WTC11 (cell line): ENCODE measurements around the gene RNF11. TPM values are rescaled to one million over a fixed set of nuclear protein-coding genes. Genes with fewer than 3 reads are reported as not detected.

Experiments
- ATAC-seq: fragments of 200-7000 bp; cut with Tn5 transposase; 2 replicates; pipeline ENCODE4 v1.10.0; 2021; ENCODE audit warnings: mild to moderate bottlenecking, moderate library complexity
- CTCF ChIA-PET: fragments of 300-600 bp; sonication (Branson Sonifier 250); formaldehyde crosslinking; loops from one replicate; lab custom pipeline; 2021; ENCODE audit warnings: antibody characterized with exemption; lab: Charles Lee
- POLR2A ChIA-PET: fragments of 350-600 bp; sonication (Branson Sonifier 250); formaldehyde crosslinking; loops from one replicate; lab custom pipeline; 2021; ENCODE audit warnings: antibody characterized with exemption; lab: Charles Lee
- DNase-seq: peaks from one replicate; pipeline ENCODE4 v3.0.0; 2021; ENCODE audit warnings: low spot score
- H3K27ac Mint-ChIP-seq: 2 replicates; pipeline ENCODE4 v1.8.0; 2021; ENCODE audit warnings: mixed read lengths
- H3K27me3 Mint-ChIP-seq: 2 replicates; pipeline ENCODE4 v1.8.0; 2021; ENCODE audit warnings: low read depth, mild to moderate bottlenecking, moderate library complexity, mixed read lengths
- H3K36me3 Mint-ChIP-seq: 2 replicates; pipeline ENCODE4 v1.8.0; 2021; ENCODE audit warnings: mixed read lengths
- H3K4me1 Mint-ChIP-seq: 2 replicates; pipeline ENCODE4 v1.8.0; 2022; ENCODE audit warnings: mixed read lengths
- H3K4me3 Mint-ChIP-seq: 2 replicates; pipeline ENCODE4 v1.8.0; 2021; ENCODE audit warnings: mild to moderate bottlenecking, moderate library complexity, mixed read lengths
- H3K9me3 Mint-ChIP-seq: 2 replicates; pipeline ENCODE4 v1.8.0; 2021; ENCODE audit warnings: mixed read lengths
- ATF1 ChIP-seq: sonication (generic); formaldehyde crosslinking; IDR thresholded peaks from 2 replicates; pipeline ENCODE4 v1.8.1; 2023; ENCODE audit warnings: mild to moderate bottlenecking, moderate library complexity, missing genetic modification reagents
- CREM ChIP-seq: sonication (generic); formaldehyde crosslinking; IDR thresholded peaks from 2 replicates; pipeline ENCODE4 v1.8.1; 2022; ENCODE audit warnings: mild to moderate bottlenecking, missing genetic modification reagents, moderate library complexity
- FOXJ3 ChIP-seq: sonication (generic); formaldehyde crosslinking; IDR thresholded peaks from 2 replicates; pipeline ENCODE4 v1.9.0; 2021; ENCODE audit warnings: missing genetic modification reagents, mild to moderate bottlenecking, borderline replicate concordance
- FOXK1 ChIP-seq: sonication (generic); formaldehyde crosslinking; IDR thresholded peaks from 2 replicates; pipeline ENCODE4 v1.8.0; 2022; ENCODE audit warnings: mild to moderate bottlenecking, moderate library complexity, missing genetic modification reagents
- GTF2I ChIP-seq: fragments of 250-450 bp; sonication (Bioruptor Pico); conservative IDR thresholded peaks from 2 replicates; pipeline ENCODE4 v1.4.0; 2021; ENCODE audit warnings: mild to moderate bottlenecking
- MLX ChIP-seq: sonication (generic); formaldehyde crosslinking; IDR thresholded peaks from 2 replicates; pipeline ENCODE4 v1.8.1; 2023; ENCODE audit warnings: mild to moderate bottlenecking, missing genetic modification reagents, moderate library complexity
- MXD4 ChIP-seq: fragments of 250-450 bp; sonication (Bioruptor Pico); IDR thresholded peaks from 2 replicates; pipeline ENCODE4 v1.8.0; 2021; ENCODE audit warnings: mild to moderate bottlenecking, moderate library complexity, borderline replicate concordance
- MYBL2 ChIP-seq: sonication (generic); formaldehyde crosslinking; IDR thresholded peaks from 2 replicates; pipeline ENCODE4 v1.8.1; 2023; ENCODE audit warnings: mild to moderate bottlenecking, moderate library complexity, missing genetic modification reagents
- OVOL2 ChIP-seq: fragments of 250-450 bp; sonication (Bioruptor Pico); IDR thresholded peaks from 2 replicates; pipeline ENCODE4 v1.9.0; 2021; ENCODE audit warnings: mild to moderate bottlenecking, borderline replicate concordance
- SMAD3 ChIP-seq: sonication (generic); formaldehyde crosslinking; IDR thresholded peaks from 2 replicates; pipeline ENCODE4 v1.8.0; 2022; ENCODE audit warnings: missing genetic modification reagents, mild to moderate bottlenecking, borderline replicate concordance
- TCF7 ChIP-seq: sonication (generic); formaldehyde crosslinking; IDR thresholded peaks from 2 replicates; pipeline ENCODE4 v1.8.0; 2022; ENCODE audit warnings: mild to moderate bottlenecking, low read depth, missing genetic modification reagents, moderate library complexity
- USF1 ChIP-seq: sonication (generic); formaldehyde crosslinking; IDR thresholded peaks from 2 replicates; pipeline ENCODE4 v1.8.0; 2022; ENCODE audit warnings: mild to moderate bottlenecking, missing genetic modification reagents
- ZNF121 ChIP-seq: sonication (generic); formaldehyde crosslinking; IDR thresholded peaks from 2 replicates; pipeline ENCODE4 v1.8.0; 2023; ENCODE audit warnings: missing genetic modification reagents
- ZNF219 ChIP-seq: sonication (generic); formaldehyde crosslinking; IDR thresholded peaks from 2 replicates; pipeline ENCODE4 v1.8.0; 2023; ENCODE audit warnings: missing genetic modification reagents, mild to moderate bottlenecking, borderline replicate concordance
- ZNF232 ChIP-seq: sonication (generic); formaldehyde crosslinking; IDR thresholded peaks from 2 replicates; pipeline ENCODE4 v1.8.0; 2022; ENCODE audit warnings: mild to moderate bottlenecking, missing genetic modification reagents
- ZNF317 ChIP-seq: sonication (generic); formaldehyde crosslinking; IDR thresholded peaks from 2 replicates; pipeline ENCODE4 v1.8.1; 2023; ENCODE audit warnings: low read depth, mild to moderate bottlenecking, moderate library complexity, missing genetic modification reagents, borderline replicate concordance
- ZNF423 ChIP-seq: fragments of 250-450 bp; sonication (Bioruptor Pico); IDR thresholded peaks from 2 replicates; pipeline ENCODE4 v2.1.2; 2022; ENCODE audit warnings: mild to moderate bottlenecking, moderate library complexity
- ZNF425 ChIP-seq: fragments of 250-450 bp; sonication (Bioruptor Pico); conservative IDR thresholded peaks from 2 replicates; pipeline ENCODE4 v1.9.0; 2021; ENCODE audit warnings: mild to moderate bottlenecking
- total RNA-seq: library from RNA; stranded (reverse); gene quantifications from 3 replicates; pipeline ENCODE4 v1.2.3, GENCODE V29; 2021
- TF ChIP-seq, protein P1 (sequence below): sonication (generic); formaldehyde crosslinking; IDR thresholded peaks from 2 replicates; pipeline ENCODE4 v1.8.1; 2023; ENCODE audit warnings: mild to moderate bottlenecking, missing genetic modification reagents
- TF ChIP-seq, protein P2 (sequence below): sonication (generic); formaldehyde crosslinking; IDR thresholded peaks from 2 replicates; pipeline ENCODE4 v1.8.1; 2022; ENCODE audit warnings: mild to moderate bottlenecking, missing genetic modification reagents, moderate library complexity, borderline replicate concordance
- TF ChIP-seq, protein P3 (sequence below): sonication (generic); formaldehyde crosslinking; conservative IDR thresholded peaks from 2 replicates; pipeline ENCODE4 v1.8.1; 2022; ENCODE audit warnings: mild to moderate bottlenecking, missing genetic modification reagents

The RNF11 gene
- total RNA-seq, 1 experiment from 2014 or later = 46.1 TPM

- H3K9me3 Mint-ChIP-seq = no peaks in the 10 kb centered on the region
- no peak overlapping the region for H3K4me3 Mint-ChIP-seq
- H3K36me3 Mint-ChIP-seq = no peaks in the 10 kb centered on the region
- no peaks in the 10 kb centered on the region for H3K27me3 Mint-ChIP-seq
- no peak overlapping the region for H3K27ac Mint-ChIP-seq
- peaks cover 4% of the 10 kb centered on the region for H3K4me1 Mint-ChIP-seq
- DNase-seq (no peak), ATAC-seq (no peak)
- TF ChIP-seq ZNF425 = no peak
- TF ChIP-seq, protein P1, sequence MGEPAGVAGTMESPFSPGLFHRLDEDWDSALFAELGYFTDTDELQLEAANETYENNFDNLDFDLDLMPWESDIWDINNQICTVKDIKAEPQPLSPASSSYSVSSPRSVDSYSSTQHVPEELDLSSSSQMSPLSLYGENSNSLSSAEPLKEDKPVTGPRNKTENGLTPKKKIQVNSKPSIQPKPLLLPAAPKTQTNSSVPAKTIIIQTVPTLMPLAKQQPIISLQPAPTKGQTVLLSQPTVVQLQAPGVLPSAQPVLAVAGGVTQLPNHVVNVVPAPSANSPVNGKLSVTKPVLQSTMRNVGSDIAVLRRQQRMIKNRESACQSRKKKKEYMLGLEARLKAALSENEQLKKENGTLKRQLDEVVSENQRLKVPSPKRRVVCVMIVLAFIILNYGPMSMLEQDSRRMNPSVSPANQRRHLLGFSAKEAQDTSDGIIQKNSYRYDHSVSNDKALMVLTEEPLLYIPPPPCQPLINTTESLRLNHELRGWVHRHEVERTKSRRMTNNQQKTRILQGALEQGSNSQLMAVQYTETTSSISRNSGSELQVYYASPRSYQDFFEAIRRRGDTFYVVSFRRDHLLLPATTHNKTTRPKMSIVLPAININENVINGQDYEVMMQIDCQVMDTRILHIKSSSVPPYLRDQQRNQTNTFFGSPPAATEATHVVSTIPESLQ (CRISPR knock-in tag) = no peak
- no peak for TF ChIP-seq MLX (CRISPR knock-in tag)
- no peak for TF ChIP-seq TCF7 (CRISPR knock-in tag)
- TF ChIP-seq, protein P2, sequence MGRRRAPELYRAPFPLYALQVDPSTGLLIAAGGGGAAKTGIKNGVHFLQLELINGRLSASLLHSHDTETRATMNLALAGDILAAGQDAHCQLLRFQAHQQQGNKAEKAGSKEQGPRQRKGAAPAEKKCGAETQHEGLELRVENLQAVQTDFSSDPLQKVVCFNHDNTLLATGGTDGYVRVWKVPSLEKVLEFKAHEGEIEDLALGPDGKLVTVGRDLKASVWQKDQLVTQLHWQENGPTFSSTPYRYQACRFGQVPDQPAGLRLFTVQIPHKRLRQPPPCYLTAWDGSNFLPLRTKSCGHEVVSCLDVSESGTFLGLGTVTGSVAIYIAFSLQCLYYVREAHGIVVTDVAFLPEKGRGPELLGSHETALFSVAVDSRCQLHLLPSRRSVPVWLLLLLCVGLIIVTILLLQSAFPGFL (CRISPR knock-in tag) = no peak
- TF ChIP-seq OVOL2 = no peak
- CTCF ChIA-PET = interaction anchor here (1.1 kb wide), 1 partner anchor 13 kb away, joined by 6 read pairs; no protein-coding TSS in a partner anchor
- POLR2A ChIA-PET = no interaction called here
Measured at GRCh38 chr1:51283979-51284378, 47.9 kb downstream of the RNF11 start.

- Mint-ChIP-seq H3K4me3 (no peak overlapping the region), H3K27ac (no peak overlapping the region), H3K9me3 (no peaks in the 10 kb centered on the region), H3K27me3 (no peaks in the 10 kb centered on the region), H3K36me3 (no peaks in the 10 kb centered on the region), H3K4me1 (peaks cover 4% of the 10 kb centered on the region)
- no peak for ATAC-seq
- TF ChIP-seq SMAD3 (CRISPR knock-in tag) (no peak), ZNF232 (CRISPR knock-in tag) (no peak), ZNF423 (CRISPR knock-in tag) (no peak), FOXJ3 (CRISPR knock-in tag) (no peak), CREM (no peak), MXD4 (no peak), ZNF121 (CRISPR knock-in tag) (no peak)
- TF ChIP-seq, protein P3, sequence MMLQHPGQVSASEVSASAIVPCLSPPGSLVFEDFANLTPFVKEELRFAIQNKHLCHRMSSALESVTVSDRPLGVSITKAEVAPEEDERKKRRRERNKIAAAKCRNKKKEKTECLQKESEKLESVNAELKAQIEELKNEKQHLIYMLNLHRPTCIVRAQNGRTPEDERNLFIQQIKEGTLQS (CRISPR knock-in tag) = no peak
- DNase-seq = no peak
- POLR2A ChIA-PET = no interaction called here
- CTCF ChIA-PET = interaction anchor here (0.6 kb wide), 1 partner anchor 18 kb away, joined by 3 read pairs; no protein-coding TSS in a partner anchor
Measured at GRCh38 chr1:51284487-51284954, 48.4 kb downstream of the RNF11 start.

DNA sequence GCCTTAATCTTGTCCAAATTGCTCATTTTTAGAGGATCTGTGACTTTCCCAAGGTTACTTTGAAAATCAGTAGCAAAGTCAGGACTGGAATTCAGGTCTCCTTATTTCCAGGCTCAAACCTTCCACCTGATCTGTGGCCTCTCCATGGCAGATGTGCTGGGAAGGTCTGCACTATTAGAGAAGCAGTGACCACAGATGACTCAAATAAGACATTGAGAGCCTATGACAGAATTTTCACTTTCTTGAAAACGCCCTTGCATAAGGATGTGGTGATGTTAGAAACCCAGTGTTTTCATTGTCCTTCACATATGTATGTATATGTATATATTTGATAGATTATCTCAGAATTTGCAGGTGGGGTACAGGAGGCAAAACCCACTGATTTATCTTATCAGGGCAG lies 49.0 kb downstream of the RNF11 start:
- H3K4me3 Mint-ChIP-seq = no peak overlapping the region
- no peak for TF ChIP-seq MYBL2 (CRISPR knock-in tag)
- no peak for TF ChIP-seq USF1
- TF ChIP-seq FOXK1 (CRISPR knock-in tag) = no peak
- no peak for TF ChIP-seq ZNF219 (CRISPR knock-in tag)
- TF ChIP-seq ZNF317 = no peak
- TF ChIP-seq GTF2I (CRISPR knock-in tag) = no peak
- no peak for TF ChIP-seq ATF1 (CRISPR knock-in tag)
- peaks cover 4% of the 10 kb centered on the region for H3K4me1 Mint-ChIP-seq
- CTCF ChIA-PET = interaction anchor here (0.6 kb wide), 2 partner anchors 18 to 456 kb away, joined by 3 to 6 read pairs; no protein-coding TSS in a partner anchor
- no peaks in the 10 kb centered on the region for H3K36me3 Mint-ChIP-seq
- H3K27me3 Mint-ChIP-seq = no peaks in the 10 kb centered on the region
- DNase-seq (no peak), ATAC-seq (no peak)
- POLR2A ChIA-PET = no interaction called here
- no peaks in the 10 kb centered on the region for H3K9me3 Mint-ChIP-seq
- no peak overlapping the region for H3K27ac Mint-ChIP-seq
